CD1c-positive myeloid dendritic cell (primary cell): ENCODE data around the gene MAP1LC3B2.
A peak's percentile ranks its signal among the peaks of the same experiment; 100 is the strongest.

ENCODE experiments used
- DNase-seq: peaks from one replicate; pipeline ENCODE4 v3.0.0-alpha.2; 2016; ENCODE audit errors: extremely low spot score

MAP1LC3B2 gene

DNA sequence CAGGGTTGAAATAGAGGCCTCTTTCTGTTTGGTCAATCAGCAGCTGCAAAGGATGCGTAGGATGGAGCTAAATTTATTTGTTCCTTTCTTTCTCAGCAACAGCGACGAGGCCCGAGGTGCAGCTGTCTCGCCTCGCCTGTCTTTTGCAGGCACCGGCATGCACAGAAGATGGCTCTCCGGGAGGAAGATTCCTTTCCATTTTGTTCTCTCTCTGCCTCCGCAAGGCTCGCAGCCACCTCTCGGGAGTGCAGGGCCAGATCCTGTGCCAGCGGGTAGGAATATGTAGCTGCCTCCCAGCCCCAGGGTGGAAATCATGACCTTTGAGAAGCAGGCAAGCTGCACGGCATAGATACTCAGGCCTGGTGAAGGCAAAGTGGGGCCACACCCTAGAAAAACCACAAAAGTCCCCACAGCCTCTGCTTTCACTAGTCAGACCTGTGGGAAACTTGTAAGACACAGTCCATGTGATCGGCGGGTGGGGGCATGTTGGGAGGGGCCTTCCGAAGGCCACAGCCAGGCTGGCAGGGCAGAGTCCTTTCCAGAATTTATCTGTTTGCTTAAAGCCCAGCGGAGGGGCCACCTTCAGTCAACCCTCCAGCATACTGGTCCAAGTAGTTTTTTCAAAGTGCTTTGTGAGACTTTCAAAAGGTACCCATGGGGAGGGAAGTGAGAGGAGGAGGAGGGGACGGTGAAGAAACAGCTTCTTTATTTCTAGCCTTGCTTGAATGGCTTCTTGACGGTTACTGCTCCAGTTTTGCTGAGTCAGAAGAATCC is at the start of gene MAP1LC3B2:
Gene MAP1LC3B2 (plus strand): TSS at position 220 of the 774 bp plus-strand sequence. CDS start 16,562 bp downstream, outside the sequence.
- peak; percentile 90 for DNase-seq

DNA sequence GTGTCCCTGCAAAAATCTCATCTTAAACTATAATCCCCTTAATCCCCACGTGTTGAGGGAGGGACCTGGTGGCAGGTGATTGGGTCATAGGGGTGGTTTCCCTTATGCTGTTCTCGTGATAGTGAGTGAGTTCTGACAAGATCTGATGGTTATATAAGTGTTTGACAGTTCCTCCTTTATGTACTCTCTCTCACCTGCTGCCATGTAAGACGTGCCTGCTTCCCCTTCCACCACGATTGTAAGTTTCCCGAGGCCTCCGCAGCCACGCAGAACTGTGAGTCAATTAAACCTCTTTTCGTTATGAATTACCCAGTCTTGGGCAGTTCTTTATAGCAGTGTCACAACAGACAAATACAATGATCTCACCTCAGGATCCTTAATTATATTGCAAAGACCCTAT is 45.2 kb upstream of the MAP1LC3B2 start:
- DNase-seq: no peak

DNA sequence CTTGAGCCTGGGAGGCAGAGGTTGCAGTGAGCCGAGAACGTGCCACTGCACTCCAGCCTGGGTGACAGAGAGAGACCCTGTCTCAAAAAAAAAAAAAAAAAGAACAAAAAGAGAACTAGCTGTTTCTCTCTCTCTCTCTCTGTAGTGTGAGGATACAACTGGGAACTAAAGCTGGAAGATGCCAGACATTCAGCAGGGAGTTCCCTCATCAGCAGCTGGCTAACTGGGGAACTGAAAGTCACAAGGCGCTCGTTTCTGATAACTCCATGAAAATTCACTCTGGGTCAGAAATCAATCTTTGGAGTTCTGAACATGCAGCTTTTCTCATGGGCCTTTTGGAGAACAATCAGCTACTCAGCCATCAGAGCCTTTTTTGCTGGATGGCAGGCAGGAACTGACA is 43.5 kb upstream of the MAP1LC3B2 start:
- DNase-seq: peak; percentile 71

DNA sequence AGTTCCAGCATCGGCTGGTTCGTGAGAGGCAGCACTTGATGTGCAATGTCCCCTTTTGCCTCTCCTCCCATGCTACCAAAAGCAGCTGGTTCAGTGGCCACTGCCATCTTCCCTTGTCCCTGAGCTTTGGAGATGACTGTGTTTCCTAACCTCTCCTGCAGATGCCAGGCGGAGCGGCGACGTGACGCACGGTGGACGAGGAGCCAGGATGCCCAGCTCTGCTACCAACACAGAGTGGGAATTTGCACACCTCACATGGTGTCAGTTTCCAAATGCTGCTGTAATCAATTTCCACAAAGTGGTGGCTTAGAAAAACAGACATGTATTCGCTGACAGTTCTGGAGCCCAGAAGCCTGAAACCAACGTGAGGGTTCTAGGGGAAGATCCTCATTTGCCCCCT is 42.5 kb upstream of the MAP1LC3B2 start:
- no peak for DNase-seq

- DNase-seq: no peak
Observed at GRCh38 chr12:116517431-116518045, 41.6 kb upstream of the MAP1LC3B2 start.

- no peak for DNase-seq
Observed at GRCh38 chr12:116520225-116520760, 38.9 kb upstream of the MAP1LC3B2 start.

DNA sequence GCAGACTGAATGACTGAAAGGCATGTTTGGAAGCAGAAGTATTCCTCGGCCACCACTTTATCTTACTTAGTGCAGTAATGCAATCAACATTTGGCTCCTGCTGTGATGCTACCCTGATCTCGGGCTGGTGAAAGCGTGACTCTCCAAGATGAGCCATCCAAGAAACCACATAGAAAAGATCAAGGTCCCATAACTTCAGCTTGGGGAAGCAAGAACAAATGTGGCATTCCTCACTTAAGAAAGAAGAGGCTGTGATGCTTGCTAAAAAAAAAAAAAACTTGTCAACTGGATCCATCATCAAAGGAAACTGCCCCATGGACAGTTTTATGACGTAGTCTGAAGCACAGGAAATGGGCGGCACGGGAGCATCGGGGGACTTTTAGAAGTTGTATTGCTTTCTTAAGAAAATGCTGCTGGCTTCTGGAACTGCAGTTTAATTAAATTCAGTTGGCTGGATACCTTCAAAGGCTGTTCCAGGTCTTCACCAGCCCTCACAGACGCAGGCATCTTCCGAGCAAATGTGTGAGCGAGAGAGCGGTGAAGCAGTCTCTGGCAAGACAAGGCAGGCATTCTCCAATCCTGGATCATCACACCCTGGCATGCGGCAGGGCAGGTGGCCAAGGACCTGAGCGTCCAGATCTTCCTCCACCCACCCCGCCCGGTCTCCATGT is 38.2 kb upstream of the MAP1LC3B2 start:
- DNase-seq: no peak

DNA sequence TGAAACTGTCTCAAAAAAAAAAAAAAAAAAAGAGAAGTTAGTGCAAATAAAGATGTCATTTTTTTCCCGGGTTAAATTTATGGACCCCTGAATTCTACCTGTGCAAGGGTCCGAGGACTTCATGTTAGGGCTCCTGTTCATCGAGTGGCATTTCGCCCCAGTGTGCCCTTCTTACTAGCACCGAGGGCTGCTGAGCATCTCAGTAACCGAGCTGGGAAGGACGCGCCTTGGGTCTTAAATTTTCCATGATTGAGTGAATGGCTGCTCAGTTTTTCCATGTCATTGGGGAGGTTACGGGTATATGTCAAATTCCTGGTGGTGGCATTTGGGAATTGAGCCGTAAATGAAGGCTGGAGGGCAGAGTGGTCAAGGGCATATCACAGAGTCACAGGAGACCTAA is 34.9 kb upstream of the MAP1LC3B2 start:
- no peak for DNase-seq

GRCh38 chr12:116524964-116525379 is 34.2 kb upstream of the MAP1LC3B2 start:
- no peak for DNase-seq

GRCh38 chr12:116525418-116526001 is 33.7 kb upstream of the MAP1LC3B2 start:
- DNase-seq: no peak

DNA sequence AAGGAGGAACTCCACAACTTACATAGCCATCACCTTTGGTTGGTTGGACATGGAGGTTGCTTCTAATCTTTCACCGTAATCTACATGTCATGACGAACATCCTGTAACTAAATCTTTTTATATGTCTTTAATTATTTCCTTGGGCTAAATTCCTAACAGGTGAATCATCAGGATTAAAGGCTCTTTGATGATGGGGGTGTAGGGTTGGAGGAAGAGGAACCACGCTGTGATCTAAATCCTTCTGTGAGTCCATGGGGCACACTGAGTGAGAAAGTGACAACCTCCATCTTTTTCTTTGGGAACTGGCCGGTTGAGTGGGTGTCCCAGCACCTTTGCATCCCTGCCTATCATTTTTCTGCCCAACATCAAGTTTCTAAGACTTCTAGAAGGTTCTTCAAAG is 31.1 kb upstream of the MAP1LC3B2 start:
- no peak for DNase-seq

DNA sequence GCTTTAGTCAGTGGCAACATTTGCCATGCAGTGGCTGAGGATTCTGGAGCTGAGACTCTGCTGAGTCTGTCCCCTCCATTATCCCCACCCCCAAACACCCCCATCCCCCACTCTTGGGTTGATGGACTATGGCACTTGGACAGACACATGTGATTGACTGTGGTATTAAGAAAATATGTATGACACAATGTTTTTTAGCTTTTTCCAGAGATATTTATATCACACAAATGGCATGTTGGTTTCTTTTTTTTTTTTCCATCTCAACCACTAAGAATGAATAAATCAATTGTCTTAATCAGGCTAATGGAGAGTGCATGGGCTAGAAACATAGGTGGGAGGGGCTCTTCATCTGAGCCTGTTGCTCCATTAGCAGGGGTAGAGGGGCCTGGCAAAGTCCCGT is 30.7 kb upstream of the MAP1LC3B2 start:
- no peak for DNase-seq

DNA sequence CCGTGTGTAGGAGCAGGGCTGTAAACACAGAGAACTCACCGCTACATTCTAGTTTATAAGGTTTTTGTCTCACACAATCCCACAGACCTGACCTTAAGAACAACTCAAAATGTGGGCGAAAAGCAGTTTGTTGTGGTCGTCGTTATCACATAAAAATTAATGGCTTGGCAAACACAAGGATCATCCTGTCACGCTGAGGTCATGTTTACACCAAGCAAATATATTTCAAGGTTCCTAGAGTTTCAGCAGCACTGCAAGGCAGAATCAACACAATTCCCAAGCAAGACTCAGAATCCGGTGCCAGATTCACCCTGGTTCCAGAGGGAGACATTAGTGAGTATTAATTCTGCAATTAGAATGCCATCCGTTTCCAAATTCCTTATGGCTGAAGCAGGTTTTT is 30.1 kb upstream of the MAP1LC3B2 start:
- no peak for DNase-seq

- no peak for DNase-seq
Observed at GRCh38 chr12:116529686-116530085, 29.5 kb upstream of the MAP1LC3B2 start.

DNA sequence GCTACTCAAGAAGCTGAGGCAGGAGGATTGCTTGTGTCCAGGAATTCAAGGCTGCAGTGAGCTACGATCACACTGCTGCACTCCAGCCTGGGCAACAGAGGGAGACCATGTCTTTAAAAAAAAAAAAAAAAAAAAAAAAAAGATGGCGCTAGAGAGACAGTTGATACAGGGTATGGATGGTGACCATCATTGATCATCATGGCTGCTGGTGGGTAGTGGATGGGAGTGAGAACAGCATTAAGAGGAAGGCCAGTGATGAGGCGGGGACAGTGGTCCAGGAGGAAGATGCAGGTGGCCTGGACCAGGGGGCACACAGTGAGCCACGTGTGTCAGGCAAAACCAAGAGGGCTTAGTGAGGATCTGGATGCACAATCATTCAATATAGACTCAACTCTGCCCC is 26.8 kb upstream of the MAP1LC3B2 start:
- no peak for DNase-seq

DNA sequence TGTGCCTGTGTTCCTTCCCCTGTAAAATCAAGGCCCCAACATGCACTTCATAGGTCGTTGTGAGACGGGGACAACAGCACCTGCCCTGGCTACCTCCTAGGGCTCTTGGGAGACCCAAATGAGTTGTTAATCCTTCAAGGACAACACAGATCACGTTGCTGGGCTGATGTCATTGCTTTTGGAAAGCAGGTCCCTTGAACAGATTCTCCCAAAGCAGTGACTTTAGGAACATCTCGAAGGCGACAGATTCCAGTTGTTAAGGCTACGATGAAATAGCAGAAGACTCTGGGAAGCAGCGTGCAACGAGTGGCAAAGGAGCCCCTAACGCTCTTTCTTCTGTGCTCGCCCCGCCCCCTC is 26.2 kb upstream of the MAP1LC3B2 start:
- no peak for DNase-seq

- peak; percentile 58 for DNase-seq
Observed at GRCh38 chr12:116533343-116534251, 25.6 kb upstream of the MAP1LC3B2 start.

DNA sequence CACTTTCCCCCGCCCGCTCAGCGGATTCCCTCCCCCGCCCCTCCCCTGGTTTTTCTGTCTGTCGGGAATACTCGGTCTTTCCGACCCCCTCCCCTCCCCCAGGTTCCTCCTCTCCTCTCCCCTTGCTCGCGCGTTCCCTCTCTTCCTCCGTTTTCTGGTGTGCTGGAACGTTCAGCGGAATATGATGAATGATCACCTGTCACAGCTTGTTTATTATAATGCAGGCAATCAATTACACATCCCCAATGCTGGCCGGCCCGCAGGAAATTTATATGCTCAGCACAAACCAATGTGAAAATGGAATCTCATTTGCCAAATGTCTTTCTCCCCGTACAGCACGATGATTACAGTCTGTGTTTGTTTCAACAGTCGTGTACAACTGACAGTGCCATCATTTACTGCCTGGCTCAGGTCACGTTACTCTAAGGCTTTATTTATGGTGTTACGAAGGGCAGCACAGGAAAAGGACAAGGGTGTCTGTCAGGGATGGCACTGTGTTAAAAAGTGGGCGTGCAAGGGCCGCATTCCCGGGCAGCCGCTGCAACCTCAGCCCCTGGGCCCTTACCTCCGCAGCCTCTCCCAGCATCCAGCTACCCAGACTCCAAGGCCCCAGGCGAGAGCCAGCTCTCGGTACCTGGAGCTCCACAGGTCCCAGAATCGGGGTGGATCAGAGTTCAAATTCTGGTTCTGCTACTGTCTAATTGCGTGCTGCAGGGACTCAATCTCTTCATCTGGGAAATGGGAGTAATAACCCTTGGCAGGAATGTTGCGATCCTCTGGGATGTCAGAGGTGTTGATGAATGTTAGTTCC is 24.7 kb upstream of the MAP1LC3B2 start:
- DNase-seq: no peak

- DNase-seq: no peak
Observed at GRCh38 chr12:116535241-116535640, 23.9 kb upstream of the MAP1LC3B2 start.
